GDM1 (cell line): Measurements from ENCODE around the gene PCDH9.

Experiments
- DNase-seq: peaks from one replicate; lab custom pipeline; 2025; lab: John Stamatoyannopoulos, UW

Gene PCDH9

GRCh38 chr13:66459634-66460033 is 770.5 kb downstream of the PCDH9 start:
- DNase-seq: no peak

- no peak for DNase-seq
These were observed 771.0 kb downstream of the PCDH9 start for GRCh38 chr13:66459143-66459542.

DNA sequence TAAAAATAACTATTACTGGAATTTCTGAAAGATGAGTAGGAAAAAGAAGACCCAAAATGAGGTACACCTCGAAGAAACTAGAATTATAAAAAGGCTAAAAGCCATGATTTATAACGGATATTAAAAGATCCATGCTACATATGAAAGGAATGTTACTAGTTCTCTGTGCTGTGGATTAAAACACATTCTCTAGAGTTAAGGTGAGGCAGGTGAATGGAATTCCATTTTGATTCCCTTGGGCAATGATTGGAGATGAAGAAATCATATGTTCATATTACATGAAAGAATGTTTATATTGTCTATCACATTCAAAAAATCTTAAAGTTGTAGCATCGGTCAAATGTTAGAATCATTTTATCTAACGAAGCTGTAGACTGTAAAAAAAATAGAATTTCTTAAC is 783.7 kb downstream of the PCDH9 start:
- no peak for DNase-seq

GRCh38 chr13:66443926-66444325 is 786.2 kb downstream of the PCDH9 start:
- no peak for DNase-seq

DNA sequence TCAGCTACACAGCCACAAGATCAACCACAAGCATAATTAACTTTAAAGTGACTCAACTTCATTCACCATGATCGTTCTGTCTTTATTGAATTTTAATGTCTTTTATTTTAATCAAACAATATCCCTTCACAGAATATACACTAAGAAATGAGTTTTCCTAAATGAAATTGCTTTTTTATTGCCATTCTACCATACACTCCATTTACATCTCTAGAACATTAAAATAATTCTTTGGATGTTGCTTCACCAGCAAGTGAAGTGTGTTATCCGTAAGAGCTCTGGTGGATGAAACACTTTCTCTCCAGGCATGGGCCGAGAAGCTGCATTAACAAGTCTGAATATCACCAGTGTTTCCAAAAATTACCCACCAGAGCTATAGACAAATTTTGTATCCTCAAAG is 789.2 kb downstream of the PCDH9 start:
- no peak for DNase-seq

DNA sequence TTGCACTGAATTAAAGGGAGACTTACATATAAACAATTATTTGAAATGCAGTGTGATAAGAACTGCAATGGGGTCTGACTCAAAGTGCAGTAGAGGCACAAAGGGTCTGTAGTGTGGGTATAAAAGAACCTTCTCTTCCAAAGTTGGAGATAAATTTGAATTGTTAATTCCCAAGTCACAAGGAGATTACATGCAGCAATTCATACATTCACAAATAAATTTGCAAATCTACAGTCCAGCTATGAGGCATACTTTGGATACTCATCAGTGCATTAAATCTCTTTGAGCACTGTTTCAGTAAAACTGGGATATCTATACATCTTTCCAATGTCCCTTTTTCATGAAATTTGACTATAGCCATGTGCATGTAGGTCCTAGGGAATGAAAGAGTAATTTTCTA is 799.4 kb downstream of the PCDH9 start:
- no peak for DNase-seq

DNA sequence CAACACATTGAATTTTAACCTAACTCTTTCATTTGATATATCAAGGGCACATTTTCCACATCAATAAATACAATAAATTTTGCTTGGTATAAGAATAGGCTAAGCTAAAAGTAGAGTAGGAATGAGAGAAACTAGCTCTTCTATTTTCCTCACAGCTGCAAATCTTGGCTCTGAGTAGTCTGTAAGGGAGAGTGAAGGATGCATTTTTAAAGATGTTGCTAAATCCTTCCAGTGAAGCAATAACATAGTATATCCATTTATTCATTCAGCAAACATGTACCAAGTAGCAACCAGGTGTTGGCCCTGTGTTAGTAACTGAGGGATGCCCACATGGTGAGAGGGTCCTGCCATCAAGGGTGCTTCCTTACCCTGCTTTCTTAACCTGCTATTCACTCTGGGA is 799.9 kb downstream of the PCDH9 start:
- DNase-seq: no peak

- DNase-seq: no peak
These were observed 801.0 kb downstream of the PCDH9 start for GRCh38 chr13:66429156-66429555.

DNA sequence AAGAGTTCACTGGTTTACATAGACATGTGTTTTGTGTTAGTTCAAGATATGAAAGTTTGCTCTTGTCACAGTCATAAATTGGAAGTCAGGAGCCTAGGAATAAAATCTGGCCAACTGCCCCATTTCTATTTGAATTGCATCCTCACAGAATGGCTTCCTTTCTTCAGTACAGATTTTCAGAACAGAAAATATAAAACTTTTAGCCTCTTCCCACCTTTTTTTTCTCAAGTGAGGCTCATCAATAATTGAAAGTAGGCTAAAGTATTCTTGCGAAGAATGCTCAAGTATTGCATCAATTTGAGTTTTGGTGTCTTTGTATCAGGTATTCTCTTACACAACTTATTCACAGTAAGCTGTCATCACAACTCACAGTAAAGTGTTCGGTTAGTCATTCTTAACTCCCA is 802.7 kb downstream of the PCDH9 start:
- DNase-seq: no peak

- DNase-seq: no peak
These were observed 804.4 kb downstream of the PCDH9 start for GRCh38 chr13:66425741-66426140.

GRCh38 chr13:66424422-66424821 is 805.7 kb downstream of the PCDH9 start:
- no peak for DNase-seq

DNA sequence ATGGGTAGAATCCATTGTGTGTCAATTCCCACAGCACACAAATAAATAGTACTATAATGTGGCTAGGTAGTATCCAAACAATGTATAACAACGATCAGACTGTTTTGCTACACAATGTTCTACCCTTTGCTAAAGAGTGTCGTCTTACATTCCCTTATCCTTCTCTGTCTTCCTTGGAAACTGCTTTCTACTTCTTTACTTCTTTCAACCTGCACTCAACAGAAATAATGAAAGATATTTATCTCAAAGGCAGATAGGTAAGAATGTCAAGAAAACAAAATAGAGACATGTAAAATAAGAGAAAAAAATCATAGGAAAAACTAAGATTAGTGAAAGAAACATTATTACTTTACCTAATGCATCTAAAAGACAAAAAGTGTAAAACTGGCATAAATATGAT is 814.7 kb downstream of the PCDH9 start:
- DNase-seq: no peak

GRCh38 chr13:66414066-66414800 is 815.9 kb downstream of the PCDH9 start:
- DNase-seq: no peak

GRCh38 chr13:66410314-66410713 is 819.8 kb downstream of the PCDH9 start:
- no peak for DNase-seq

GRCh38 chr13:66409542-66409941 is 820.6 kb downstream of the PCDH9 start:
- DNase-seq: no peak

DNA sequence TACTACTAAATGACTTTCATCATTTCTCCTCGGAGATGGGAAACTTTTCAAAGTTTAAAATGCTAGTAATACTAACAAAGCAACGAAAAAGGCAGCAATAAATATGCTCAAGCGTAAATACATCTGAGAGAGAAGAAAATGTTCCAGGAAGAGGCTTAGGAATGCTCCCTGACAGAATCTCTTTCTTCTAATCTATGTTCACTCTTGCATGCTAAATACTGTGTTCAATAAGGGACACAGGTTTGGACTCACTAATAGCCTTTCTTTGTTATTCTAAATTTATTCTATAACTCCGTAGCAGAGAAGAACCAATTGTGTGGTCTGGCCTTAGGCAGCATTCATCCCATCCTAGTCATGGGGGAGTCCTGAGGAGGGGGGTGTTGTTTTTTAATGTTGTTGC is 823.0 kb downstream of the PCDH9 start:
- DNase-seq: no peak

DNA sequence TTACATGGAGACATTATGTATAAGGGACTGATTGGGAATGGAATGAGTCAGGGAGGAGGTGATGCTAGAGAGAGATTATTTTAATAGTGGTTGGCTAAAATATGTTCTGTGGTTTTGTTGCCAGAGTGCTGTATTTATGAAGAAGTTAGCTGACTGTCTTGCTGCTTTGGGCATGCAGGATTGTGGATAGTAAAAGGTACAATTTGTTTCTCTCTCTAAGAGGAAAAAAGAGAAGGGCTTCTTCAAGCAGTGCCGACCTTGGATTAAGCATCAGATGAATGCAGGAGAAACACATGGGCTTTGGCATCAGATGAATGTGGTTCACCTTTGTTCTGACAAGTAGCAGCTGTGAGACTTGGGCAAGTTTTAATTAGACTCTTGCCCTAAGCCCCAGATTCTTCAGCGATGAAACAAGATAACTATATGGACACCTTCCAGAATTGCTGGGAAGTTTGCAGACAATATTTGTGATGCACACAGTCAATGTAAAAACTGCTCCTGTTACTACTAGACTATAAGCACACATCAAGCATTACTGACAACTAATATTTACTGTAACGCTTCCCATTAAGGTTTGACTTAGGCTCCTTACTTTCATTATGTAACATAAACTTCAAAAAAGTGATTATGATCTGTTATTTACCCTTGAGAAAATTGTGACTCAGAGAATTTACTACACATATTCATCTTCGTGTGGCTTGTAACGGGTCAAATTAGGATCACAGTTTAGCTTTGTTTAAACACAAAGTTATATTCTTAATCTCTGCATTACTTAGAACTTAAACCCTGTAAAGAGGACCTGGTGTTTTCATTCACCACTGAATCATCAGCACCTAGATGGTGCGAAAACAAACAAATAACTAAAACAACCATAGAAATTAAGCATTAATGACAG is 824.0 kb downstream of the PCDH9 start:
- DNase-seq: no peak

DNA sequence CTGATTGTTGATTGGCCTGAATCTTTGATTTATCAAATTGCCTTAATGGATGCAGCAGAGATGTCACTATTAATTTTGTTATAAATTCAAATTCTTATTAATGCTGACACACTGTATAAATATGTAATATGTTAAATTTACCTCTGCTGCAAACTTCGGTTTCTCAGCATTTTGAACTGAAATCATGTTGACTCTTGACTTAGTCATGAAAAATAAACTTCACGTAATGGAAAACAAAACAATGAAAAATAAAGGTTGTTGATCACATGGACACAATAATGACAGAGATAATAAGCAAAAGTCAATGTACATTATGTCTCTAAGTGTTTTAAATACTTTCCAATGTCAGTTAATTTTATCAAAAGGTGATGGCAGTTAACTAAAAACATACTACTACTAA is 827.6 kb downstream of the PCDH9 start:
- DNase-seq: no peak

DNA sequence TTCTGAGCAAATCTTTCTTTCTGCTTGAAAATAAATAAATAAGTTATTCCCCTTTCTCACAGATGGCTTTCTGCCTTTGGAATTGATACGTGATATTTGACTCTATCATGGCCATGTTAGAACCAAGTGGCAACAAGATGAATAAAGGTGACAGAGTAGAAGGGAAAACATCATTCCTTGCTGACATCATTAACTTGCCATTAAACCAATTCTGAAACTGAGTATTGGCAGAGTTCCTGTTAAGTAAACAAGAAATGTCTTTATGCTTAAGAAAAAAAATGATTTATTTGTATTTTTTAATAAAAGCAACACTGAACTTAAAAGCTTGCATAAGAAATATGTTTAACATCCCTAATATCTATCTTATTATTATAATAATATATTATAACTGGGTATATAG is 828.1 kb downstream of the PCDH9 start:
- DNase-seq: no peak

DNA sequence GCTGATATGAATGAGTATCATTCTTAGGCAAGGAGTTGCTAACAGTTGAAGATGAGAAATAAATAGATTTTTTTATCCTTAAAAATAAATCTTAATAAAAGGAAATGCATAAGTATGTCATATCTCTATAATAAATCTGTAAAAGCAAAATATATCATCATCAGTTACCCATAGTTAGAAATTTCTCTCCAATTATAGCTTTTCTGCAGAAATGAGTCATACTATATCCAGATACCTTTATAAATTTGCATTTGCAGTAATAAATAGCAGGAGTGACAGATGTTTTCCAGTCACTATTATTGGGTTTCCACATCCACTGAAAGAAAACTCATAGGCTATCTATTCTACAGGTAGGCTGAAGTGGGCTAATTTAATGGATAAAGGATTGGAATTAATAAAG is 829.8 kb downstream of the PCDH9 start:
- no peak for DNase-seq

GRCh38 chr13:66399873-66400272 is 830.3 kb downstream of the PCDH9 start:
- no peak for DNase-seq

DNA sequence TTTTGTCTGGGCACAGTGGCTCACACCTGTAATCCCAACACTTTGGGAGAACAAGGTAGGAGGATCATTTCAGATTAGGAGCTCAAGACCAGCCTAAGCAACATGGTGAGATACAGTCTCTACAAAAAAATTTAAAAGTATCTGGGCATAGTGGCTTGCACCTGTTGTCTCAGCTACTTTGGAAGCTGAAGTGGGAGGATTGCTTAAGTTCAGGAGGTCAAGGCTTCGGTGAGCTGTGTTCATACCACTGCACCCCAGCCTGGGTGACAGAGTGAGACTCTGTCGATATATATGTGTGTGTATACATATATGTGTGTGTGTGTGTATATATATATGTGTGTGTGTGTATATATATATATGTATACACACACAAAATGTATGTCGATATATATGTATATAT is 833.0 kb downstream of the PCDH9 start:
- DNase-seq: no peak

DNA sequence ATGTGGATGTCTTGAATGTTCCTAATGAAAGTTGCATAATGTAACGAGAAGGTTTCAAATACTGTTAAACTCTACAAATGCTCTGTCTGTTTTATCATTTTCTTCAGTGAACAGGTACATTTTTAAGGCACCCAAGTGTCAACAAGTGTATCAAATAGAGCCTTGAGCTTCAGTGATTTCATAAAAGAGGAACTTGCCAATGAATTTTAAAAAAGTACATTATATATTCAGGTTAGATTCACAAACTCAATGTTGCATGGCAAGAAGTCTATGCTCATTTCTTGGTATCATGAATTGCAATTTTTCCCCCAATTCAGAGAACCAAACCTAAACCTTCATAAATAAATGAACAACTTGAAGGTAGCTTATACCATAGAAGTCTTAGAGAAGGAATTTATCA is 838.8 kb downstream of the PCDH9 start:
- DNase-seq: no peak

GRCh38 chr13:66378894-66379293 is 851.2 kb downstream of the PCDH9 start:
- no peak for DNase-seq
